NOMO-1 treated with dmso at 0.1 percent for 144 hours (cell line): Measurements from ENCODE around the gene SPTLC2.
A peak's percentile ranks its signal among the peaks of the same experiment; 100 is the strongest.

Source experiments
- DNase-seq: peaks from one replicate; lab custom pipeline; 2025; ENCODE audit not compliant: unreplicated experiment; lab: John Stamatoyannopoulos, UW

SPTLC2 gene

GRCh38 chr14:77474479-77475177 lies 141.8 kb downstream of the SPTLC2 start:
- DNase-seq: no peak

DNA sequence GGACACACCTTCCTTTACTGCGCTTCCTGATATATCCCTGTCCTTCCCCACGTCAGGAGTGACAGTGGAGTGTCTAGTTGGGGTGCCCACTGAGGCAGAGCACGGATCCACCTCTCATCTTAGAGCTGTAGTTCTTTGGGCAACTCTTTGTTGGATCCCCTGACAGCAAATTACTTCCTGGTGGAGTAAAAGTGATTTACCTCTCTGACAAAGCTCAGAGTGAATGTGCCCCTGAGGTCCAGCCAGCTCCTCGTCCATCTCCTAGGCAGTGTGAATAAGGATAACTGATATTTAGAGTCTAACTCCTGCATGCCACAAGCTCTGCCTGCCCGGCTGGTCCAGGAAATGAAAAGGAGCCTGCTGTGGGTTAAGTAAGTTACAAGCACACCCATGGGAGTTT lies 142.5 kb downstream of the SPTLC2 start:
- DNase-seq: no peak

GRCh38 chr14:77470224-77470870 lies 146.1 kb downstream of the SPTLC2 start:
- no peak for DNase-seq

DNA sequence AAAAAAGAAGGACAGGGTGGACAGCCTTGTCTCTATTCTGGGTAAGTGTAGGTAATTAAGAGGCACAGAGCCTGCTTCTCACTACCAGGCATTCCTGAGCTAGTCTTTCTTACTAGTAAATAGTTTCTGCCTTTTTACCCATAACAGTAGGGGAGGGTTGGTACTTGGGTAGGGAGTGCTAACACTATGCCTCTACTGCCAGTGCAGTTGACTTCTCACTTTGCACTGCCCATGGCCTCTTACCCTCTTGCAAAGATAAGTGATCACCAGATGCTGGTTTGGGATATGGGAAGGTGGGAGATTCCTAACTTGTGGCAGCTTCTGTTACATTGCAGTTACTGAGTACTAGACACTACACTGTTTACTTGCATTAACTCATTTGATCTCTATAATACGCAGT lies 146.9 kb downstream of the SPTLC2 start:
- DNase-seq: no peak

GRCh38 chr14:77469067-77469505 lies 147.4 kb downstream of the SPTLC2 start:
- DNase-seq: no peak

DNA sequence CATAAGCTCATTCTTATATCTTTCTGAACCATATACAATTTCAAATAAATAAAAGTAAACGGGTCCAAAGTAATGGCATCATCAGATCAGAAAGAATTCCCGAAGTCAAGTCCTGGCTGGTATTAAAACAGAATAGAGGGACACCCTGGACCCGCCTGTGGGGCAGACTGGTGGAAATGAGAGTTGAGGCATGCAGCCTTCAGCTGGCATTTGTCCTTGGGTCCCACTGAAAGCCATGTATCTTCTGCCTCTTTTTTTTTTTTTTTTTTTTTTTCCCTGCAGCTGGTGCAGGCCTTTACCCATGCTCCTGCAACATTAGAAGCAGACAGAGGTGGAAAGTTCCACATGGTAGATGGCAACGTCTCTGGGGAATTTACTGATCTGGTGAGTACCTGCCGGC lies 148.6 kb downstream of the SPTLC2 start:
- DNase-seq: no peak

GRCh38 chr14:77459072-77459723 lies 157.2 kb downstream of the SPTLC2 start:
- DNase-seq: no peak

DNA sequence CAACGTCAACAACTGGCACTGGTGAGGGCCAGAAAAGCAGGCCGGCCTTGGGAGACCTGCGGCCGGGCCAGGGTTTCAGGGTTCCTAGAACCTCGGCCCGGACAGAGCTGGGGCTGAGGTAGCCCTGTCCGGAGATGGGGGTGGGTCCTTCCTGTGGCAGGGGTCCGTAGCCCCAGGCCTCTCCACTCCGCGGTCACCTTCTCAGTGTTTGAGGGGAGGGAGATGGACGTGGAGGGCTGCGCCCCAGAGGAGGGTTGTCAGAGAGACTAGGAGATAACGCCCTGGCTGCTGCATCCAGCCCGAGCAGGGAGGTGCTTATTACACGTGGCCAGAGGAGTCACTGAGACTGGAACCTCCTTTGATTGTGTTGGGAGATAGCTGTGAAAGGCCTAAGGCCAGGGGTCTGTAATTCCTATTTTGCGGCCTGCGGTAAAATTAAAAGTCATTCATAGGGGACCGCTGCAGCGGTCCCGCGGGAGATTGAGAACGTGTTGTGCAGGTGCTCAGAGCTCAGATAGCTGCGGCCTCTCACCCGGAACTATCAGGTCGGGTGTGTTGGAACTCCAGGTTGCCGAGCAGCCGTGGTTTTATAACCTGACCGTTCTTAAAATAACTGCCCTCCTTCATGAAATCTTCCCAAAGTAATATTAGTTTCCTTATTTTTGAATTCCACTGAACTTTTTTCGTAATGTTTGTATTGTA lies 158.0 kb downstream of the SPTLC2 start:
- no peak for DNase-seq

- DNase-seq: peak; percentile 99
Observed at GRCh38 chr14:77457522-77458248, 158.8 kb downstream of the SPTLC2 start, which contains the start of the genes AHSA1 and VIPAS39. TSS of gene AHSA1 (plus strand) at chr14:77458093. CDS start at chr14:77458190, 97 bp downstream. TSS of gene VIPAS39 (minus strand) at chr14:77457601. CDS start at chr14:77454102, 3,499 bp downstream.

GRCh38 chr14:77457115-77457521 lies 159.3 kb downstream of the SPTLC2 start:
- DNase-seq: no peak
